Fibroblast of gingiva (primary cell): ENCODE measurements around the gene COL6A1.
"Not testable (repeated sequence)": the region's sequence is repeated elsewhere in the genome, so short reads cannot be mapped to it uniquely, and the experiment has no call there.

Source experiments
- DNase-seq: peaks from one replicate; pipeline ENCODE4 v3.0.0-alpha.2; 2011; ENCODE audit warnings: low read depth

The COL6A1 gene

DNA sequence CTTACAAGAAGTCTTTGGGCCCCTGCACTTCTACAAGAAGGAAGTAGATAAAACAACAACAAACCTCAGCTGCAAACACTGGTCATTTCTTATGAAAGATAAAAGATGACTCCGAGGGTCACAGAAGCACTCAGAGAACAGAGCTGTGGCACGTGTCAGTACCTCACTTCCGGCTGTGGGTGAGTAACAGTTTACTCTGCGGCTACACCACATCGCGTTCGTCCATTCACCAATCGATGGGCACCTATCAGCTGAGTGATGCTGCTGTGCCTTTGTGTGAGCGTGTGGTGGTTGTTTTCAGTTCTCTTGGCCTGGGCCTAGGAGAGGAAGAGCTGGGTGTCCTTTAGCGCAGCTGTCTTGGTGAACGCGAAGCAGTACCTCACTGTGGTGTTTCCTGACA lies 49.9 kb downstream of the COL6A1 start:
- DNase-seq = no peak

- DNase-seq = no peak
These were observed 50.5 kb downstream of the COL6A1 start for GRCh38 chr21:46032100-46032499.

- DNase-seq = no peak
These were observed 52.1 kb downstream of the COL6A1 start for GRCh38 chr21:46033410-46034400.

GRCh38 chr21:46035809-46036695 lies 54.5 kb downstream of the COL6A1 start:
- DNase-seq = peak; percentile 72

GRCh38 chr21:46036696-46037330 lies 55.2 kb downstream of the COL6A1 start:
- no peak for DNase-seq

GRCh38 chr21:46037331-46038325 lies 56.1 kb downstream of the COL6A1 start:
- no peak for DNase-seq

GRCh38 chr21:46038341-46038829 lies 56.8 kb downstream of the COL6A1 start:
- no peak for DNase-seq

- DNase-seq = peak; percentile 93
These were observed 57.4 kb downstream of the COL6A1 start for GRCh38 chr21:46038871-46039397.

GRCh38 chr21:46039891-46040660 lies 58.5 kb downstream of the COL6A1 start:
- no peak for DNase-seq

GRCh38 chr21:46040707-46041106 lies 59.1 kb downstream of the COL6A1 start:
- DNase-seq = no peak

- DNase-seq = no peak
These were observed 59.6 kb downstream of the COL6A1 start for GRCh38 chr21:46041183-46041582.

DNA sequence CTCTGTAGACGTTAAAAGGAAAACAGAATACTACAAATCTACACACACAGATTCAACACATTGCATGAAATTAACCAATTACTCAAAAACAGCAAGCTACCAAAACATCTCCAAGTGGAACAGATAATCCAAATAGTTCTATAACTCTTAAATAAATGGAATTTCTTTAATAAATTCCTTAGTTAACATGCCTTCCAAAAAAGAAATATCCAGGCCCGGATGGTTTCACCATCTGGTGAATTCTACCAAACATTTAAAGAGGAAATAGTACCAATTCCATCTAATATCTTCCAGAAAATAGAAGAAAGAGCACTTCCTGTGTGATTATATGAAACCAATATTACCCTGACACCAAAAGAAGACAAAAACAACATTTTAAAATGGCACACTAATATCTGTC lies 63.6 kb downstream of the COL6A1 start:
- DNase-seq = no peak

- DNase-seq = no peak
These were observed 64.9 kb downstream of the COL6A1 start for GRCh38 chr21:46046471-46046870.

- DNase-seq = not testable (repeated sequence)
These were observed 65.3 kb downstream of the COL6A1 start for GRCh38 chr21:46046906-46047305.

- peak; percentile 100 for DNase-seq
These were observed 67.6 kb downstream of the COL6A1 start for GRCh38 chr21:46048926-46049889.

DNA sequence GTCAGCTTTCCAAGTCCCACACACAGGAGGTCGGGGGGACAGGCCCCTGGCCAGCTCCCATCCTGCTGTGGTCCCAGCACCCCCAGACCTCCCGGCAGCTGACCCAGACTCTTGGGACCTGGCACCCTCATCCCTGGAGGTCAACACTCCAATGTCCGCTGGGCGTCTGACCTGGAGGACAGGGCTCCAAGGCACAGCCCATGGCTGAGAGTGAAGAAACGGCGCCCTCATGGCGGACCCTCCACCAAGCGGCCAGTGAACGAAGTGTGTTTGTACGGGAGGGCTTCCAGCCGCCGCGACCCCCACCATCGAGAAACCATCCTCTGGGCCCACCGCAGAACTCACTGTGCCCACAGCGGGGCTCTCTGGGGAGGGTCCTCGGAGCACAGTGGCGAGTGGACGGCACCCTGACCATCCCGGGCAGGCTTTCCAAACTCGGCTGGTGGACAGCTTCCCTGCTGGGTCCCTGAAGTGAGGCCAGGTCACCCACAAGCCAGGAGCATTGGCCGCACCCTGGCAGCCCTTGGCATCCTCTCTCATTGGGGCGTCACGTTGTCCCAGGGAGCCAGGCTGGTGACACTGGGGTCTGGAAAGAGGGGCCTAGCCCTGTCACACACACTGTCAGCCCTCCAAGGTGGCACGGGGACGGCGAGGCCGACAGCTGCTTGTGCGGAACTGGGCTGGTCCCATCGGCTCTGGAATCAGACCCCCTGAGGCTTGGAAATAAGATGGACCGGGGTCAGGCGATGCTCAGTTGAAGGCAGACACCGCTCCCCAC lies 68.5 kb downstream of the COL6A1 start:
- DNase-seq = no peak

DNA sequence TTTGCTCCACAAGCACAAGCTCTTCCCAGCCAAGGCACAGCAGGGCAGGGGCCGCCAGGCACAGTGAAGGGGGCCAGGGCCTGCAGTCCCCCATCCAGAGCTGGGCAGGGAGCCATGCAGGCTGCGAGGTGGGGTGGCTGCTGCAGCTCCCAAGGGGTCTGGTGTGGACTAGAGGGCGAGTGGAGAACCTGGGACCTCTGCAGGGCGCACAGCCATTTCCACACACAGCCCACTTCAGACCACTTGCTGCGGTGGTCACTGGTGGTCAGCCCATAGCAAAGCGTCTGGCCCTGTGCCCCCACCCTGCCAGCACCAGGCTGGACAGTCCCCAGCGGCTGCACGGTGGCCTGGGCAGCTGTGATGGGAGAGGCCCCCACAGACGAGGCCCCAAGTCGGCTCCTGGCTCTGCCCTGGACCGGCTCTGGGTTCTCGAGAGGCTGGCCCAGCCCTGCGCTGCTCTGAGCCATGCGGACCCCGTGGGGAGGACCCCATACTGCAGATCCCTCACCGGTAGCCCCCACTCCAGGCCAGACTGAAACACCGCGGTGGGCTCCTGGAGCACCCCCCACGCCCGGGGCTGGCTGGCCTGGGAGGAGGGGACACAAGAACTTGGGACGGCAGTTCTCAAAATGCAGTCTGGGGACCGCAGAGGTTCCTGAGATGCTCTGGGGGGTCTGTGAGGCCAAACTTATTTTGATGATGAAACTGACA lies 69.3 kb downstream of the COL6A1 start:
- no peak for DNase-seq
